Measurements from ENCODE around the gene GABPA.

GABPA gene

DNA sequence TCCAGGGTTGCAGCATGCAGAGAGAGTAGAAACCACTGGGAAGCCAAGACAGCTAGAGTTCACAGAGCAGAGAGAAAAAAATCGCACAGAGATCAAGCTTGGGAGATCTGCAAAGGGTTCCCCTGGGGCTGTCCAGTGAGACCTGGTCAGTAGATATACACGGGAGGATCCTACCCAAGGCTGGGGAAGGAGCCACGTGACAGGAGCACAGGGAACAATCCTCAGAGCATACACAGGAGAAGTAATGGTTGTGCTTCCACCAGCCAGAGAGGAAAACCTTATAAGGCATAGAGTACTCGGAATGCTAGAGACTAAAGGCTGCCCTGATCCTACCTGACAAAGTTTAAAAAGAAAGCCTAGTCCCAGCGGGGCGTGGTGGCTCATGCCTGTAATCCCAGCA, 53.9 kb downstream of the GABPA start:
- Histone ChIP-seq H3K36me3 (ENCODE audit: insufficient read depth, low read length) (no peaks in the 10 kb centered on the region), H3K9me3 (ENCODE audit: insufficient read depth, low read length, severe bottlenecking) (no peaks in the 10 kb centered on the region), H3K79me2 (ENCODE audit: insufficient read depth, low read length) (no peaks in the 10 kb centered on the region), H3K4me2 (ENCODE audit: insufficient read depth, low read length) (no peak overlapping the region), H3K4me1 (ENCODE audit: insufficient read depth, low read length) (peaks cover 10% of the 10 kb centered on the region), H2AFZ (ENCODE audit: low read depth, low read length) (no peak overlapping the region), H3K9ac (ENCODE audit: low read depth, low read length) (no peak overlapping the region), H3K4me3 (ENCODE audit: low read depth in 1 of 2, low read length in 2 of 2) (no peak overlapping the region), H4K20me1 (ENCODE audit: insufficient read depth, low read length) (no peaks in the 10 kb centered on the region), H3K27ac (ENCODE audit: low read length) (no peak overlapping the region), H3K27me3 (ENCODE audit: insufficient read depth, low read length, poor library complexity) (no peaks in the 10 kb centered on the region)
- DNase-seq (no peak), ATAC-seq (ENCODE audit: insufficient read depth, low read depth) (no peak)
- TF ChIP-seq, protein P1, sequence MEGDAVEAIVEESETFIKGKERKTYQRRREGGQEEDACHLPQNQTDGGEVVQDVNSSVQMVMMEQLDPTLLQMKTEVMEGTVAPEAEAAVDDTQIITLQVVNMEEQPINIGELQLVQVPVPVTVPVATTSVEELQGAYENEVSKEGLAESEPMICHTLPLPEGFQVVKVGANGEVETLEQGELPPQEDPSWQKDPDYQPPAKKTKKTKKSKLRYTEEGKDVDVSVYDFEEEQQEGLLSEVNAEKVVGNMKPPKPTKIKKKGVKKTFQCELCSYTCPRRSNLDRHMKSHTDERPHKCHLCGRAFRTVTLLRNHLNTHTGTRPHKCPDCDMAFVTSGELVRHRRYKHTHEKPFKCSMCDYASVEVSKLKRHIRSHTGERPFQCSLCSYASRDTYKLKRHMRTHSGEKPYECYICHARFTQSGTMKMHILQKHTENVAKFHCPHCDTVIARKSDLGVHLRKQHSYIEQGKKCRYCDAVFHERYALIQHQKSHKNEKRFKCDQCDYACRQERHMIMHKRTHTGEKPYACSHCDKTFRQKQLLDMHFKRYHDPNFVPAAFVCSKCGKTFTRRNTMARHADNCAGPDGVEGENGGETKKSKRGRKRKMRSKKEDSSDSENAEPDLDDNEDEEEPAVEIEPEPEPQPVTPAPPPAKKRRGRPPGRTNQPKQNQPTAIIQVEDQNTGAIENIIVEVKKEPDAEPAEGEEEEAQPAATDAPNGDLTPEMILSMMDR (IDR thresholded peaks at IDR 0.05; ENCODE audit: borderline replicate concordance, extremely low read depth, low read length, poor library complexity, severe bottlenecking): no peak
- TF ChIP-seq EZH2 (IDR thresholded peaks at IDR 0.05; ENCODE audit: borderline replicate concordance, low read depth, low read length, severe bottlenecking): no peak

DNA sequence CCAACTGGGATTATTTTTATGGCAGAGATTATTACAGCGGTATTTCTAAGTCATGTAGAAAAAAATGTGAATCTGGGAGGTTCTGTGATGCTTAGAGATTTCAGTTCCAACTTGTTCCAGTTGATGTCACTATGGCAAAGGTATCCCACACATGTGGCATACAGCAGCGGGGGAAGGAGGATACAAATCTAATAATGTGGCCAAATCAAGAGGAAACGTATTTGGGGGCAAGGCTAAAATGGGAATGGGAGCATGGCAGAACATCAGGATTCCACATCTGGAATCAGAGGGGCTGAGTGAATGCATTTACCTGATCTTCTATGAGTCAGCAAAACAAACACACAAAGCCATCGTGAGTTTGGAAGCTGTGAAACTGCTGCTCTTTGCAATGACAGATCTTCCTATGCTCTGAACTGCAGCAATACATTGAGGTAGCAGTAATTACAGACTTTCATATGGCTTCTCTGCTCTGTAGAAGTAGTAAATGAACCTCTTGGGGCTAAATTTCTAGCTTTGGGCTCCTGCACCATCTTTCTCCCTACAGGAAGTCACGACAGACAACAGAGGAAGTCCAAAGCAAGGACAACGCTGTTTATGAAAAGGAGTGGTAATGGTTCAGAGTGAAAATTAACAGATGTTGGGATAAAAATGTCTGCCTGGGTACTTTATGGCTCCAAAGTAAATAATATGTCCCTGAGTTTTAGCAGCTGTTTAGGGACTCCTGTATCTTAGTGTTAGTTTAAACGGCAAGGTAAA, 55.5 kb downstream of the GABPA start:
- peak overlapping the region; percentile 42; the same call in 1 of the 2 replicates for H3K4me2 ChIP-seq (ENCODE audit: insufficient read depth, low read length)
- no peak overlapping the region for H3K9ac ChIP-seq (ENCODE audit: low read depth, low read length)
- H3K36me3 ChIP-seq (ENCODE audit: insufficient read depth, low read length): no peaks in the 10 kb centered on the region

DNA sequence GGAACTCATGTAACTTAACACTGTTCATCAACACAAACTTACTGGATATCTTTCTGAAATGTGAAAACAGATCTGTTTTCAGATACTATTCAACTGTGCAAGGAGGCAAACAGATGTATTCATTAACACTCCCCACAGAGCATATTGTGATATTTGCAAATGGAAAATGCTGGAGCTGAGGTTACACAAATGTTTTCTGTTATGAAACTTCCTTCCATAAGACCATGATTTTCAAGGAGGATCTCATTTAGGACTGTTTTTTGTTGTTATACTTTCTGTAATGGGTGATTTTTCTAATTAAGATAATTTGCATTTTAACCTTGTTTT, 56.1 kb downstream of the GABPA start:
- no peaks in the 10 kb centered on the region for H3K27me3 ChIP-seq (ENCODE audit: insufficient read depth, low read length, poor library complexity)
- no peaks in the 10 kb centered on the region for H3K9me3 ChIP-seq (ENCODE audit: insufficient read depth, low read length, severe bottlenecking)
- no peak overlapping the region for H3K9ac ChIP-seq (ENCODE audit: low read depth, low read length)
- no peak overlapping the region for H3K4me3 ChIP-seq (ENCODE audit: low read depth in 1 of 2, low read length in 2 of 2)
- H3K36me3 ChIP-seq (ENCODE audit: insufficient read depth, low read length): no peaks in the 10 kb centered on the region
- no peak for TF ChIP-seq EZH2 (IDR thresholded peaks at IDR 0.05; ENCODE audit: borderline replicate concordance, low read depth, low read length, severe bottlenecking)
- TF ChIP-seq, protein P1 (IDR thresholded peaks at IDR 0.05; ENCODE audit: borderline replicate concordance, extremely low read depth, low read length, poor library complexity, severe bottlenecking): no peak
- peaks cover 10% of the 10 kb centered on the region for H3K4me1 ChIP-seq (ENCODE audit: insufficient read depth, low read length)
- ATAC-seq (ENCODE audit: insufficient read depth, low read depth): no peak
- H4K20me1 ChIP-seq (ENCODE audit: insufficient read depth, low read length): no peaks in the 10 kb centered on the region
- H3K4me2 ChIP-seq (ENCODE audit: insufficient read depth, low read length): 0 out of 2 replicates have a peak overlapping the region, but pooled peaks have one; percentile 42
- no peaks in the 10 kb centered on the region for H3K79me2 ChIP-seq (ENCODE audit: insufficient read depth, low read length)
- no peak for DNase-seq
- no peak overlapping the region for H3K27ac ChIP-seq (ENCODE audit: low read length)
- H2AFZ ChIP-seq (ENCODE audit: low read depth, low read length): peak overlapping the region; percentile 74; the same call in 1 of the 2 replicates

More for the DNA sequence above, 55.5 kb downstream of the GABPA start:
- Histone ChIP-seq H2AFZ (ENCODE audit: low read depth, low read length) (peak overlapping the region; percentile 74), H3K9me3 (ENCODE audit: insufficient read depth, low read length, severe bottlenecking) (no peaks in the 10 kb centered on the region), H3K27me3 (ENCODE audit: insufficient read depth, low read length, poor library complexity) (no peaks in the 10 kb centered on the region), H3K4me1 (ENCODE audit: insufficient read depth, low read length) (peaks cover 10% of the 10 kb centered on the region), H3K4me3 (ENCODE audit: low read depth in 1 of 2, low read length in 2 of 2) (no peak overlapping the region), H4K20me1 (ENCODE audit: insufficient read depth, low read length) (no peaks in the 10 kb centered on the region), H3K79me2 (ENCODE audit: insufficient read depth, low read length) (no peaks in the 10 kb centered on the region), H3K27ac (ENCODE audit: low read length) (peak overlapping the region; percentile 42; the same call in 1 of the 2 replicates)
- DNase-seq (peak; percentile 16), ATAC-seq (ENCODE audit: insufficient read depth, low read depth) (peak; percentile 73)
- TF ChIP-seq, protein P1 (IDR thresholded peaks at IDR 0.05; ENCODE audit: borderline replicate concordance, extremely low read depth, low read length, poor library complexity, severe bottlenecking): peak; percentile 62
- TF ChIP-seq EZH2 (IDR thresholded peaks at IDR 0.05; ENCODE audit: borderline replicate concordance, low read depth, low read length, severe bottlenecking): no peak

Measured in DND-41 (cell line).